Cardiac fibroblast (primary cell): ENCODE measurements around the gene IL11RA.

ENCODE experiments used
- DNase-seq, 2 donors: peaks; one replicate each; pipeline versions ENCODE4 v3.0.0 to v3.0.0-alpha.2; 2010; ENCODE audit warnings: low read depth in 2 of 2
- H3K4me3 ChIP-seq, 2 donors: replicated peaks in 1 of 2; 1 replicate in 1 of 2; 2 replicates in 1 of 2; pipeline ENCODE4 v1.5.1; 2011; ENCODE audit warnings: low read depth in 2 of 2, low read length in 2 of 2, mild to moderate bottlenecking in 2 of 2, moderate library complexity in 1 of 2
- CTCF ChIP-seq: IDR thresholded peaks from one replicate; pipeline ENCODE4 v1.5.1; 2011; ENCODE audit warnings: low read depth, mild to moderate bottlenecking, low read length, inconsistent platforms

Gene IL11RA

DNA sequence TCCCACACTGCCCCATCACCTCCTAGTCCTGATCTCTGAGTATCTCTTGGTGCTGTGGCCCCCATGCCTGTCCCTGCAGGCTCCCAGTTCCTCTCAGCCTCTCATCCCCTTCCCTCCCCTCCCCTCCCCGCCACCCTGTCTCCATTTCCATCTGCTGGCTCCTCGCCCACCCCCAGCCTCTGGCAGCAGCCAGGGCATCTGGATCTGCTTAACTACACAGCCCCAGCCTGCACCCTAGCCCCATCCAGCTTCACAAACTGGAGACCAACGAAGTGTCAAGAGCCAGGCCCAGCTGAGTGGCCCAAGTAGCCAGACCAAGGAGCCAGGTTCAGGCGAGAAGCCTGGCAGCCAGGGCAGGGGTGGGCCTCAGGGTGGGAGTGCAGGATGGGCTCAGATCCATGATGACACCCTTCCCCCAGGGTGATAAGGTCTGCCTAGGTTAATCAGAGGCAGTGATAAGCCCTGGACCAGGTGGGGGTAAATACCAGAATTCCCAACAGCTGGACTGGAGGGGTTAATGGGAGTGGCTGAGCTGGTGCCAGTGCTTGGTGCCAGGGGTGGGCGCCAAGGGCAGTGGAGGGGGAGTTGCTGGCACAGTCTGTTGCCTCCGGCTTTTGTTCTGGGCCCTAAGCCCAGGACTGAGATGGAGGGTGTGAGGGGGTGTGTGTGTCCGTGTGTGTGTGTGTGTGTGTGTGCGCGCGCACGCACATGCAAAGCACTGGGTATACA lies 2.5 kb downstream of the IL11RA start:
- peak in 1 of 2 donors; percentile 91 for DNase-seq
- TF ChIP-seq CTCF: no peak
- H3K4me3 ChIP-seq: no peak overlapping the region

- H3K4me3 ChIP-seq: no peak overlapping the region
- TF ChIP-seq CTCF: no peak
- DNase-seq: no peak
These were observed 3.4 kb downstream of the IL11RA start for GRCh38 chr9:34655394-34655793.

DNA sequence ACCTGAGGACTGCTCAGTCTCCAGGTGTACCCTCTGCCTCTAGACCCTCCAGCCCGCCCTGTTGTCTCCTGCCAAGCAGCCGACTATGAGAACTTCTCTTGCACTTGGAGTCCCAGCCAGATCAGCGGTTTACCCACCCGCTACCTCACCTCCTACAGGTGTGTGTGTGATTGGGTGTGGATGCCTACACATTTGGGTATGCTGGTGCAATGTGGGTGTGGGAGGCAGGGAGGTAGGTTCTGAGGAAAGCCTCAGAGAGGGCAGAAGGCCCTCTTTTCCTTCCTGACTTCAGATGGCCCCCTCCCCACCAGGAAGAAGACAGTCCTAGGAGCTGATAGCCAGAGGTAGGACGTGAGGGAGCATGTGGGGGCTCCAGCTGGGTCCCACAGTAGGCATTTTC lies 5.0 kb downstream of the IL11RA start:
- DNase-seq: no peak
- no peak for TF ChIP-seq CTCF
- no peak overlapping the region for H3K4me3 ChIP-seq

GRCh38 chr9:34658461-34658860 lies 6.5 kb downstream of the IL11RA start:
- no peak overlapping the region for H3K4me3 ChIP-seq
- no peak for DNase-seq
- TF ChIP-seq CTCF: no peak

- DNase-seq: peak in 1 of 2 donors; percentile 22
- no peak for TF ChIP-seq CTCF
- H3K4me3 ChIP-seq: no peak overlapping the region
These were observed 7.7 kb downstream of the IL11RA start for GRCh38 chr9:34659592-34660253.

DNA sequence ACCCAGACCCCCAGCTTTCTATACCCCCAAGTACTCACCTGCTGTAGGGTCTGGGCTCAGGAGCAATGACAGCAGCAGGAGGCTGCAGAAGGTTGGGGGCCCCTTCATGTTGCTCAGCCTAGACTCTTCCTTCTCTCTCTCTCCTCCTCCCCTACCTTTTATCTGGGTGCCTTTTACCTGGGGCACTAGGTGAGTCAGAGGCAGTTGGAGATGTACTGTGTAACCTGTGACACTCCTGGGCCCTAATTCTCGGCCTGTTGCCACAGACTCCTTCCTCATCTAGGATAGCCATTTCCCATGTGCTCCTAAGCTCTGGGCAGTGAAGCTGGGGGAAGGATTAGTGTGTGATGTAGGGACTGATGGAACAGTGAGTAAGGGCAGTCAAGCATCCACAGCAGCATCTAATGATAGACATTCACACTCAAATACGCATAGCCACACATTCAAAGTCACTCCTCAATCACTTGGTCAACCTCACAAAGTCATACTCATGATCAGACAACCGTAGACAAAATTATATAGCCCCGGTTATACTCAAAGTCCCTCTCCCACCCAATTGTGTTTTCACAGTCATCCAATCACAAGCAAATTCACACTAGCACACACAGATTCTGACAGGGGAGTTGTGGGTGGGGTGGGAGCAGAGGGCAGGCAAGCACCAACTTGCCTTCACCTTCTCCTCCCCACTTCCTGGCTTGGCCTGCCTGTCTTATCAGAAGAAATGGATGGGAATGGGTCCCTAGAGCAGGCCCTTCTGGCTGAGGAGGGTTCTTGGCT lies 10.7 kb downstream of the IL11RA start, which contains the start of gene CCL27:
CCL27 (minus strand) TSS at position 132 of the 777 bp plus-strand sequence; CDS start at position 108, 24 bp downstream.
- no peak for TF ChIP-seq CTCF
- H3K4me3 ChIP-seq: no peak within 1 kb of the TSS
- no peak for DNase-seq
